IMR-90 (cell line): Measurements from ENCODE around the gene SLC9A3. TPM values are rescaled to one million over a fixed set of nuclear protein-coding genes. Genes with fewer than 3 reads are reported as not detected.

Experiments
- ATAC-seq: fragments of 200-7000 bp; cut with Tn5 transposase; 2 replicates; pipeline ENCODE4 v1.9.1; 2020; ENCODE audit warnings: low read depth, mild to moderate bottlenecking, moderate library complexity
- BruUV-seq: library from RNA; stranded (reverse); fragments of 400-500 nt; replicated peaks from 2 replicates; lab custom pipeline; 2021; lab: Mats Ljungman, UMichigan
- CTCF ChIA-PET: fragments of 300-600 bp; formaldehyde crosslinking; extraction: SDS; loops from one replicate; lab custom pipeline; 2021; ENCODE audit warnings: antibody characterized with exemption; lab: Yijun Ruan, JAX
- POLR2A ChIA-PET: fragments of 300-600 bp; sonication (Branson Sonifier 250); formaldehyde crosslinking; loops from one replicate; lab custom pipeline; 2022; ENCODE audit warnings: antibody characterized with exemption; ENCODE audit not compliant: unreplicated experiment; lab: Charles Lee
- DNase-seq: peaks from one replicate; pipeline ENCODE4 v3.0.0; 2013
- H2AFZ ChIP-seq: replicated peaks from 2 replicates; pipeline ENCODE3; 2013; ENCODE audit warnings: low read length, mild to moderate bottlenecking; ENCODE audit not compliant: poor library complexity
- H2AK5ac ChIP-seq: 2 replicates; pipeline ENCODE4 v1.6.1; 2013; ENCODE audit warnings: low read depth, low read length, inconsistent platforms
- H2AK9ac ChIP-seq: replicated peaks from 2 replicates; pipeline ENCODE3; 2013; ENCODE audit warnings: mild to moderate bottlenecking, low read depth, low read length, moderate library complexity; ENCODE audit not compliant: poor library complexity
- H2BK120ac ChIP-seq: 2 replicates; pipeline ENCODE4 v1.6.1; 2013; ENCODE audit warnings: low read depth, low read length, inconsistent platforms
- H2BK15ac ChIP-seq: 3 replicates; pipeline ENCODE4 v1.6.1; 2013; ENCODE audit warnings: low read depth, low read length, inconsistent platforms
- H2BK20ac ChIP-seq: 2 replicates; pipeline ENCODE4 v1.6.1; 2013; ENCODE audit warnings: low read depth, mild to moderate bottlenecking, inconsistent platforms, low read length, moderate library complexity
- H2BK5ac ChIP-seq: 2 replicates; pipeline ENCODE4 v1.6.1; 2013; ENCODE audit warnings: mild to moderate bottlenecking, low read depth, low read length, inconsistent platforms; ENCODE audit not compliant: poor library complexity, severe bottlenecking
- H3K14ac ChIP-seq: replicated peaks from 2 replicates; pipeline ENCODE4 v1.6.1; 2013; ENCODE audit warnings: low read depth, low read length, inconsistent platforms
- H3K18ac ChIP-seq: 2 replicates; pipeline ENCODE4 v1.6.1; 2013; ENCODE audit warnings: low read depth, low read length, control low read depth
- H3K23ac ChIP-seq: 2 replicates; pipeline ENCODE4 v1.6.1; 2013; ENCODE audit warnings: low read depth, low read length, inconsistent platforms
- H3K27ac ChIP-seq: 2 replicates; pipeline ENCODE4 v1.5.1; 2013; ENCODE audit warnings: mild to moderate bottlenecking, control low read depth, low read length; ENCODE audit not compliant: insufficient read depth
- H3K27me3 ChIP-seq: 2 replicates; pipeline ENCODE4 v1.6.1; 2013; ENCODE audit warnings: low read length; ENCODE audit not compliant: control insufficient read depth, insufficient read depth
- H3K36me3 ChIP-seq: 2 replicates; pipeline ENCODE4 v1.6.1; 2013; ENCODE audit warnings: low read length, mixed read lengths; ENCODE audit not compliant: control insufficient read depth, insufficient read depth
- H3K4ac ChIP-seq: 2 replicates; pipeline ENCODE4 v1.6.1; 2013; ENCODE audit warnings: low read depth, low read length, inconsistent platforms
- H3K4me1 ChIP-seq: 2 replicates; pipeline ENCODE4 v1.6.1; 2013; ENCODE audit warnings: low read length, mixed read lengths; ENCODE audit not compliant: control insufficient read depth, insufficient read depth
- H3K4me2 ChIP-seq: 2 replicates; pipeline ENCODE4 v1.6.1; 2013; ENCODE audit warnings: low read depth, mild to moderate bottlenecking, control low read depth, low read length, moderate library complexity
- H3K4me3 ChIP-seq: 2 replicates; pipeline ENCODE4 v1.5.1; 2013; ENCODE audit warnings: low read depth, mild to moderate bottlenecking, control low read depth, low read length, moderate library complexity; ENCODE audit not compliant: insufficient read depth
- H3K56ac ChIP-seq: 2 replicates; pipeline ENCODE4 v1.6.1; 2013; ENCODE audit warnings: low read length, inconsistent platforms; ENCODE audit not compliant: insufficient read depth; ENCODE audit errors: extremely low read depth
- H3K79me1 ChIP-seq, 2 experiments: 2 replicates each; pipeline ENCODE4 v1.6.1; 2013; ENCODE audit warnings: low read length in 2 of 2, inconsistent platforms in 1 of 2, low read depth in 1 of 2
- H3K9ac ChIP-seq: 2 replicates; pipeline ENCODE4 v1.6.1; 2013; ENCODE audit warnings: low read depth, low read length, control low read depth
- H3K9me1 ChIP-seq: 2 replicates; pipeline ENCODE4 v1.6.1; 2013; ENCODE audit warnings: low read length, inconsistent platforms; ENCODE audit not compliant: insufficient read depth
- H3K9me3 ChIP-seq: 2 replicates; pipeline ENCODE4 v1.6.1; 2013; ENCODE audit warnings: low read length; ENCODE audit not compliant: control insufficient read depth, insufficient read depth
- H4K20me1 ChIP-seq: 2 replicates; pipeline ENCODE4 v1.6.1; 2013; ENCODE audit warnings: low read length, inconsistent platforms; ENCODE audit not compliant: insufficient read depth
- H4K5ac ChIP-seq: 2 replicates; pipeline ENCODE4 v1.6.1; 2013; ENCODE audit warnings: mild to moderate bottlenecking, low read depth, low read length, control low read depth
- H4K8ac ChIP-seq, 2 experiments: 2 replicates each; pipeline ENCODE4 v1.6.1; 2013; ENCODE audit warnings: low read depth in 2 of 2, low read length in 2 of 2, control low read depth in 1 of 2, inconsistent platforms in 1 of 2
- H4K91ac ChIP-seq: 2 replicates; pipeline ENCODE4 v1.6.1; 2013; ENCODE audit warnings: low read depth, low read length, inconsistent platforms; ENCODE audit not compliant: insufficient read depth
- ELK1 ChIP-seq: fragments of 150-350 bp; IDR thresholded peaks from 2 replicates; pipeline ENCODE4 v1.6.1; 2016; ENCODE audit warnings: low read depth, mild to moderate bottlenecking, low read length, moderate library complexity, borderline replicate concordance
- RFX5 ChIP-seq: IDR thresholded peaks from 2 replicates; pipeline ENCODE4 v1.8.0; 2012; ENCODE audit warnings: low read depth, mild to moderate bottlenecking, low read length, moderate library complexity
- WGBS, 2 experiments: methylation state at CpG; one replicate each; pipeline versions ENCODE4 v1.1.5 to v1.1.7; 2013; ENCODE audit warnings: missing lambda C conversion rate in 2 of 2; ENCODE audit not compliant: insufficient read length in 1 of 2; ENCODE audit errors: extremely low coverage in 2 of 2; 5-methylcytosine and 5-hydroxymethylcytosine counted together
- dilution Hi-C: fragments of 300-500 bp; cut with HindIII; formaldehyde crosslinking; loops from one replicate; pipeline ENCODE4 v1.14.3; 2018; ENCODE audit warnings: low sequenced_read_pairs; ENCODE audit not compliant: unreplicated experiment
- in situ Hi-C: fragments of 300-500 bp; cut with MboI; formaldehyde crosslinking; loops from 3 replicates; pipeline ENCODE4 v1.14.3; 2019; ENCODE audit warnings: low sequenced_read_pairs, inconsistent platforms, mixed read lengths
- intact Hi-C: fragments of 100-400 bp; cut with micrococcal nuclease; formaldehyde crosslinking; loops from 2 replicates; pipeline ENCODE4 v1.10.0; 2022
- polyA plus RNA-seq, 3 experiments: library from polyadenylated mRNA; depleted of rRNA; stranded (reverse); fragments of >200 nt; gene quantifications; 2 replicates each; pipeline ENCODE4 v1.2.3, GENCODE V29; 2012; ENCODE audit warnings: low replicate concordance in 1 of 3
- total RNA-seq: library from RNA; depleted of rRNA; stranded (reverse); fragments of >200 nt; gene quantifications from 2 replicates; pipeline ENCODE4 v1.2.3, GENCODE V29; 2012

The SLC9A3 gene
- total and polyA plus RNA-seq, 2 of the 4 experiments (the other 2 are of a cell fraction): 0.72 to 1.5 TPM

GRCh38 chr5:554284-554988 is 30.2 kb upstream of the SLC9A3 start:
- dilution Hi-C loops: no loop called here
- WGBS, 2 experiments: no CpG with 5 or more reads among the region's 40 CpGs
- BruUV-seq: no TSS peak

More at GRCh38 chr5:554284-554988, 30.2 kb upstream of the SLC9A3 start:
- no peak overlapping the region for H3K4ac ChIP-seq
- in situ Hi-C loops (no loop called here), intact Hi-C loops (no loop called here)
- no peak overlapping the region for H4K91ac ChIP-seq
- H2AFZ ChIP-seq: no peak overlapping the region
- no peak overlapping the region for H2BK20ac ChIP-seq
- H3K18ac ChIP-seq: no peak overlapping the region
- TF ChIP-seq RFX5 (no peak), ELK1 (no peak)
- no peak overlapping the region for H2BK15ac ChIP-seq
- H4K20me1 ChIP-seq: no peaks in the 10 kb centered on the region
- H3K9me1 ChIP-seq: no peaks in the 10 kb centered on the region
- DNase-seq (no peak), ATAC-seq (no peak)
- no peak overlapping the region for H3K23ac ChIP-seq
- H3K4me3 ChIP-seq: no peak overlapping the region
- H3K36me3 ChIP-seq: no peaks in the 10 kb centered on the region
- H3K4me1 ChIP-seq: no peaks in the 10 kb centered on the region
- H3K79me1 ChIP-seq: no peaks in the 10 kb centered on the region
- H3K4me2 ChIP-seq: no peak overlapping the region
- no peak overlapping the region for H2BK5ac ChIP-seq
- H2BK120ac ChIP-seq: no peak overlapping the region
- no peak overlapping the region for H2AK9ac ChIP-seq
- no peak overlapping the region for H3K9ac ChIP-seq
- no peak overlapping the region for H2AK5ac ChIP-seq
- no peaks in the 10 kb centered on the region for H3K9me3 ChIP-seq
- ChIA-PET CTCF (no interaction called here), POLR2A (no interaction called here)
- H3K27me3 ChIP-seq: peaks cover 7% of the 10 kb centered on the region
- H3K14ac ChIP-seq: no peak overlapping the region
- H4K8ac ChIP-seq: no peak overlapping the region
- H3K27ac ChIP-seq: no peak overlapping the region
- no peak overlapping the region for H4K5ac ChIP-seq
- H3K56ac ChIP-seq: no peak overlapping the region
